Omental fat pad (tissue), 4 donors: ENCODE results near the gene TTC32. TPM values are rescaled to one million over a fixed set of nuclear protein-coding genes. Genes with fewer than 3 reads are reported as not detected.

Source experiments
- ATAC-seq: fragments of 150-250 bp; one replicate; pipeline ENCODE4 v1.9.1; 2016; ENCODE audit warnings: mild to moderate bottlenecking, moderate library complexity; ENCODE audit not compliant: low FRiP score
- DNase-seq: peaks from one replicate; pipeline ENCODE4 v3.0.0-alpha.2; 2019; ENCODE audit warnings: low spot score
- CTCF ChIP-seq, 3 donors: fragments of 450-650 bp; IDR thresholded peaks; one replicate each; pipeline ENCODE4 v1.5.1; 2016 to 2017; ENCODE audit warnings: antibody characterized with exemption in 3 of 3, mild to moderate bottlenecking in 3 of 3, moderate library complexity in 2 of 3
- total RNA-seq, 4 donors: library from RNA; depleted of rRNA; stranded (reverse); fragments of >200 nt; gene quantifications; one replicate each; pipeline ENCODE4 v1.1.0, GENCODE V29; 2016

The TTC32 gene
- total RNA-seq, 4 donors from 2014 or later = 6.0 to 18.1 (median 7.5) TPM

- DNase-seq (no peak), ATAC-seq (no peak)
- no peak for TF ChIP-seq CTCF (IDR thresholded peaks at IDR 0.05)
Measured at GRCh38 chr2:19848952-19849351, 52.8 kb downstream of the TTC32 start.

- ATAC-seq = no peak
- no peak for TF ChIP-seq CTCF (IDR thresholded peaks at IDR 0.05)
Measured at GRCh38 chr2:19848029-19848750, 53.6 kb downstream of the TTC32 start.

GRCh38 chr2:19847486-19847885, 54.3 kb downstream of the TTC32 start:
- ATAC-seq (no peak), DNase-seq (no peak)
- TF ChIP-seq CTCF (IDR thresholded peaks at IDR 0.05) = no peak

More at GRCh38 chr2:19848029-19848750, 53.6 kb downstream of the TTC32 start:
- no peak for DNase-seq

Other genes starting within 250 kb of the TTC32 start
- gene WDR35, start 88.1 kb upstream of the TTC32 start, total RNA-seq = 10 to 100 TPM in 1 of 4 donors, 1 to 10 TPM in 3; 6.8 to 10.6 (median 8.1) TPM
- gene MATN3, start 110.7 kb upstream of the TTC32 start, total RNA-seq = 1 to 10 TPM in 3 of 4 donors, under 1 TPM in 1; 0.28 to 9.1 (median 1.5) TPM
- gene LAPTM4A, start 149.6 kb upstream of the TTC32 start, total RNA-seq = 100 to 1,000 TPM; 174 to 306 (median 225) TPM